Measurements from ENCODE around the gene NRROS.

GRCh38 chr3:196652961-196653795 lies 13.7 kb downstream of the NRROS start:
- TF ChIP-seq, protein P1, sequence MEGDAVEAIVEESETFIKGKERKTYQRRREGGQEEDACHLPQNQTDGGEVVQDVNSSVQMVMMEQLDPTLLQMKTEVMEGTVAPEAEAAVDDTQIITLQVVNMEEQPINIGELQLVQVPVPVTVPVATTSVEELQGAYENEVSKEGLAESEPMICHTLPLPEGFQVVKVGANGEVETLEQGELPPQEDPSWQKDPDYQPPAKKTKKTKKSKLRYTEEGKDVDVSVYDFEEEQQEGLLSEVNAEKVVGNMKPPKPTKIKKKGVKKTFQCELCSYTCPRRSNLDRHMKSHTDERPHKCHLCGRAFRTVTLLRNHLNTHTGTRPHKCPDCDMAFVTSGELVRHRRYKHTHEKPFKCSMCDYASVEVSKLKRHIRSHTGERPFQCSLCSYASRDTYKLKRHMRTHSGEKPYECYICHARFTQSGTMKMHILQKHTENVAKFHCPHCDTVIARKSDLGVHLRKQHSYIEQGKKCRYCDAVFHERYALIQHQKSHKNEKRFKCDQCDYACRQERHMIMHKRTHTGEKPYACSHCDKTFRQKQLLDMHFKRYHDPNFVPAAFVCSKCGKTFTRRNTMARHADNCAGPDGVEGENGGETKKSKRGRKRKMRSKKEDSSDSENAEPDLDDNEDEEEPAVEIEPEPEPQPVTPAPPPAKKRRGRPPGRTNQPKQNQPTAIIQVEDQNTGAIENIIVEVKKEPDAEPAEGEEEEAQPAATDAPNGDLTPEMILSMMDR (conservative IDR thresholded peaks at IDR 0.05) = no peak
- no peak for TF ChIP-seq ZFX (IDR thresholded peaks at IDR 0.05)

All from C4-2B (cell line).